ENCODE results near the gene NECTIN4.
"Not testable (repeated sequence)": the region's sequence is repeated elsewhere in the genome, so short reads cannot be mapped to it uniquely, and the experiment has no call there.

Gene NECTIN4

GRCh38 chr1:161080441-161081405 lies 8.6 kb downstream of the NECTIN4 start:
- no peak for DNase-seq

GRCh38 chr1:161079436-161080110 lies 9.8 kb downstream of the NECTIN4 start:
- DNase-seq: no peak

GRCh38 chr1:161077426-161077825 lies 11.9 kb downstream of the NECTIN4 start:
- no peak for DNase-seq

- no peak for DNase-seq
Measured at GRCh38 chr1:161076410-161076809, 12.9 kb downstream of the NECTIN4 start.

- DNase-seq: no peak
Measured at GRCh38 chr1:161074676-161075368, 14.5 kb downstream of the NECTIN4 start.

GRCh38 chr1:161073474-161074121 lies 15.8 kb downstream of the NECTIN4 start:
- DNase-seq: no peak

GRCh38 chr1:161072751-161073449 lies 16.5 kb downstream of the NECTIN4 start:
- DNase-seq: no peak

DNA sequence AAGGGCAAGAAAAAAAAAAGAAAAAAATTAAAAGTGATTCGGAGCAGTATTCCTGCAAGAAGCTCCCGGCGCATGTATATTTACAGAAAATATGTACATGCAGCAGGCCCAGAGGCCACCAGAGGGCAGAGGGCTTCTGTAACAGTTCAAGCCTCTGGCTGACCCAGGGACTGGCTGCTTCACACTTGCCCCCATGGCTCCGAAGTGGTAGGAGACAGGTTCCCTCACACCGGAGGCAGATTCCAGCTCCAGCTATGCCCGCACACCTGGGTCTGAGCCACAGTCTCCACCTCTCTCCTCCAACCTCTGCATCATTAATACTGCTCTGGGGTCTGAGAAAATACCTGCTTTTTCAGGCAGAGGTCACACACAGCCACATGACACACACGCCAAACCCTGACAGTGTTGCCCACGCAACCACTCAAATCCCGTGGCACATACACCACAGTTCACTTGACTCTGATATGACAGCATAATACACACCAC lies 17.4 kb downstream of the NECTIN4 start:
- DNase-seq: peak; percentile 36

- no peak for DNase-seq
Measured at GRCh38 chr1:161070761-161071160, 18.6 kb downstream of the NECTIN4 start.

GRCh38 chr1:161069731-161070270 lies 19.6 kb downstream of the NECTIN4 start, which contains the start of gene ARHGAP30:
Gene ARHGAP30, minus strand, starts transcription at chr1:161069891. Its CDS starts 267 bp downstream, at chr1:161069624.
- DNase-seq: no peak

- no peak for DNase-seq
Measured at GRCh38 chr1:161069241-161069640, 20.1 kb downstream of the NECTIN4 start.

DNA sequence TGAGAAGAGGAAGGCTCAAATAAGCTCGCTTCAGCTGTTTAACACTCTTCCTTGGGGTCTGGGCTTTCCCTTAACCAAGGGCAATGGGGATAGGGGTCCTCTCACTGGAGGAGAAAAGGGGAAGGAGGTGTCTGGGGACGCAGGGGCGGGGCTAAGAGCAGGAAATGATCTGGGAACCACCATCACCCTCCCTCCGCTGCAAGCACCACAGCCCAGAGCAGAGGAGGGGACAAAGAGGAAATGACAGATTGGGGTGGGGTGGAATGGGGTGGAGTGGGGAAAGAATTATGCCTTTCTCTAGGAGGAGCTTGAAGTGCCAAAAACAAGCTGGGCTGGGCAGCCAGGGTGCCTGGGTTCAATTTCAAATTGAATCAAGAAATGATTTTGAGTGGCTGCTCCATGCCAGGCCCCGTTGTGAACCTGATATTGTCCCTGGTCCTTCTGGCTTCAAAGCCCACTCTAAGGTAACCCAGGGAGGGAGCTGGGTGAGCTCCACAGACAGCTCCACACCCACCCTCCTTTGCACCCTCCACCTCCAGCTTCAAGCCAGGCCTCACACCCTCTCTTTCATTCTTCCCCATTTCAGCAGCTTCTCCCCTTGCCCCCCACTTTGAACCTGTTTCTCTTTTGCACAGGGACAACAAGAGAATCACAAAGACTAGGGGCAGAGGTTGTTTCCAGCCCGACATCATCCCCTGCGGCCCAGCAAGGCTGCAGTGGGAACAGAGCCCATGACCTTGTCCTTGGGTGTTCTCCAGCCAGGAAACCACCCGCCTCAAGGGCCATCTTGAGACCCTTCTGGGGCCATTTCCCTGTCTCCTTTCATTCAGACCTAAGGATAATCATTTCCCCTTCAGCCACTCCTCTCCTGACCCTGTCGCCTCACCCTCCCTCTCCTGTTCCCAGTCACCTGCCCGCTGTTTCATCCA lies 20.8 kb downstream of the NECTIN4 start:
- DNase-seq: no peak

DNA sequence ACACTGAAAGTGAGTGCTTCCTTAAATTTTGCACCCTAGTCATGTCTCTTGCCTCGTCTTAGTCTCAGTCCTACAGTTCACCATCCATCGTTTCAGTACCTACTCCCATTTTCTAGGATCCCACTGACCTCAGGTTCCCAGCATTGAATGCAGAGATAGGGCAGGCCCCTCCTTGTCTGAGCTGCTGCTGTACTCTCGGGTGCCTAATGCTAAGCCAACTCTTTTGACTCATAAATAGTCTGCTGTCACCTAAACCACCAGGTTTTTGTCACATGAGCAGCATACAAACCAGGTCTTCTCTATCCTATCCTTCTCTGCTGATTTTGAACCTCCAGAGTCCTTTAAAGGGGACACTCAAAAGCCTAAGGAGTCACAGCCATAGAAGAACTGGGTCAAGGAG lies 22.7 kb downstream of the NECTIN4 start:
- DNase-seq: no peak

GRCh38 chr1:161065681-161066080 lies 23.7 kb downstream of the NECTIN4 start:
- DNase-seq: not testable (repeated sequence)

GRCh38 chr1:161063936-161064335 lies 25.4 kb downstream of the NECTIN4 start:
- DNase-seq: not testable (repeated sequence)

DNA sequence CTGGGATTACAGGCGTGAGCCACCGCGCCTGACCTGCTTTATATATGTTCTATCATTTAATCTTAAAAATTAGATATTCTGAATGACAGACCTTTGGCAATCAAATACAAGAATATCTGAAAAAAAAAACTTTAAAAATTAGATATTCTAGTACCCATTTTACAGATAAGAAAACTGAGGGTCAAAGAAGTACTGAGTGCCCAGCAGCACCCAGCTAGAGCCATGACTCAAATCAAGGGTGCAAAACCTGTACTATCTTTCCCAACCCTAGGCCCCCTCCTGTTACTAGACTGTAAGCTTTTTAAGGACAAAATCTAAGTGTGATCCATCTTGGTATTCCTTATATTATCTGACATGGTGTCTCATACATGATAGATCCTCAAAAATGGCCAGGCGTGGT lies 27.9 kb downstream of the NECTIN4 start:
- DNase-seq: no peak

GRCh38 chr1:161059293-161059692 lies 30.1 kb downstream of the NECTIN4 start:
- DNase-seq: no peak

DNA sequence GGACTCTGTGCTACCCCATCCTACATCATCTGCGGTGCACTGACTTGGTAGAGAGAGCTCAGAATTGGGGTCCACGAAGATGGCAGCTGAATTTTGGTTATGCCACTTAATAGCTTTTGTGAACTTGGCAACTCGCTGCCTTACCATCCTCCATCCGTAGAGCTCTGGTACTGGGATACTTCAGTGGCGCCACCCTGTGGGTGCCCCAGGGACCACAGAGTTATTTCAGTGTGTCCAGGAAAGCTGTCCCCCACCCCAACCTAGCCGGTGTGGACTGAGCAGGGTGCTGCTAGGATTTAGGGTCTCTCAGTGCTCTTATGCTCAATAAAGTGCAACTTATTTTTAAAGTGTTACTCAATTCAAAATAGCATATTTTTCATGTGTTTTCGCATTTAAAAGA lies 34.6 kb downstream of the NECTIN4 start:
- DNase-seq: no peak

DNA sequence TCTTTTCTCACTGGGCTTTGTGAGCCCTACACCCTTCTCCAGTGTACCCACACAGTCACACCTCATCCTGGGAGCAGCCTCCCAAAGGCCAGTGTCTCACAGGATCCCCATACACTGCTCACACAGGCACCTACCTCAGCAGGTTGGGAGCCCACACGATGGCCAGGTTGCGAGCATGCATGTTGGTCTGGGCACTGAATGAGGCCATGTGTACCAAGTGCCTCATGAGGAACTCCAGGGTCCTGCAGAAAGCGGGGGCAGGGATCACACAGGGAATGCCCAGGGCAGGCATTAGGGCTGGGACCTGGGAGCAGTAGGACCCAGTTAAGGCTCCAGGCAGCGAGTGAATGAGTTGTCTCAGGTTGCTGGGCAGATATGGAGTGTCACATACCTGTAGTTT lies 35.1 kb downstream of the NECTIN4 start:
- DNase-seq: no peak

DNA sequence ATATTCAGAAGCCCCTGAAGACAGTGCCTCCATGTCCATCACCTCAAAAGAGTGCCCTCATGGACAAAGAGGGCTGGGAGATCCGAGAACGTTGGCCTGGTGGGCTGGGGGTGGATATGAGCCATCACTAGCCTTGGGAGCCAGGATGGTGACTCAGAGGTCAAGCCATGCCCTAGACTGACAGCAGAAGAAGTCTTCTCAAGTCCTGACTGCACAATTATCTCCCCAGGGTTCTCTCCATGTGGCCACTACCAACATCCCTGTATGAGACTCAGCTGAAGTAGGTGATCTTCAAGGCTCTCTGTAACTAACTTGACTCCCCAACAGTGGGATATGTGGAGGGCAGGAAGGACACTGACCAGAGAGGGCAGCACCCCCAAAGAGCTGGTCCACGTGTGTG lies 36.5 kb downstream of the NECTIN4 start:
- no peak for DNase-seq

- DNase-seq: no peak
Measured at GRCh38 chr1:161051219-161051618, 38.1 kb downstream of the NECTIN4 start.

Measured in NCI-H510A (cell line).